ENCODE measurements around the gene GMNC.

GMNC gene

GRCh38 chr3:190863119-190863465 lies 598 bp upstream of the GMNC start:
- no peaks in the 10 kb centered on the region for H4K20me1 ChIP-seq (ENCODE audit: insufficient read depth)
- H2AFZ ChIP-seq (ENCODE audit: low read depth): peak overlapping the region; percentile 87
- H3K4me3 ChIP-seq (IDR thresholded peaks at IDR 0.05; ENCODE audit: insufficient read depth, low read depth, low read length): no peak overlapping the region
- TF ChIP-seq, protein P1, sequence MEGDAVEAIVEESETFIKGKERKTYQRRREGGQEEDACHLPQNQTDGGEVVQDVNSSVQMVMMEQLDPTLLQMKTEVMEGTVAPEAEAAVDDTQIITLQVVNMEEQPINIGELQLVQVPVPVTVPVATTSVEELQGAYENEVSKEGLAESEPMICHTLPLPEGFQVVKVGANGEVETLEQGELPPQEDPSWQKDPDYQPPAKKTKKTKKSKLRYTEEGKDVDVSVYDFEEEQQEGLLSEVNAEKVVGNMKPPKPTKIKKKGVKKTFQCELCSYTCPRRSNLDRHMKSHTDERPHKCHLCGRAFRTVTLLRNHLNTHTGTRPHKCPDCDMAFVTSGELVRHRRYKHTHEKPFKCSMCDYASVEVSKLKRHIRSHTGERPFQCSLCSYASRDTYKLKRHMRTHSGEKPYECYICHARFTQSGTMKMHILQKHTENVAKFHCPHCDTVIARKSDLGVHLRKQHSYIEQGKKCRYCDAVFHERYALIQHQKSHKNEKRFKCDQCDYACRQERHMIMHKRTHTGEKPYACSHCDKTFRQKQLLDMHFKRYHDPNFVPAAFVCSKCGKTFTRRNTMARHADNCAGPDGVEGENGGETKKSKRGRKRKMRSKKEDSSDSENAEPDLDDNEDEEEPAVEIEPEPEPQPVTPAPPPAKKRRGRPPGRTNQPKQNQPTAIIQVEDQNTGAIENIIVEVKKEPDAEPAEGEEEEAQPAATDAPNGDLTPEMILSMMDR (conservative IDR thresholded peaks at IDR 0.05; ENCODE audit: low read depth, low read length): no peak
- peak overlapping the region; percentile 57 for H3K4me2 ChIP-seq
- no peaks in the 10 kb centered on the region for H3K79me2 ChIP-seq (ENCODE audit: insufficient read depth, low read depth)
- no peaks in the 10 kb centered on the region for H3K36me3 ChIP-seq (ENCODE audit: insufficient read depth)
- no peaks in the 10 kb centered on the region for H3K27me3 ChIP-seq (ENCODE audit: insufficient read depth, low read depth)
- peaks cover 5% of the 10 kb centered on the region for H3K4me1 ChIP-seq (ENCODE audit: low read depth, poor library complexity, severe bottlenecking)
- H3K27ac ChIP-seq: no peak overlapping the region
- H3K9ac ChIP-seq: peak overlapping the region; percentile 60

DNA sequence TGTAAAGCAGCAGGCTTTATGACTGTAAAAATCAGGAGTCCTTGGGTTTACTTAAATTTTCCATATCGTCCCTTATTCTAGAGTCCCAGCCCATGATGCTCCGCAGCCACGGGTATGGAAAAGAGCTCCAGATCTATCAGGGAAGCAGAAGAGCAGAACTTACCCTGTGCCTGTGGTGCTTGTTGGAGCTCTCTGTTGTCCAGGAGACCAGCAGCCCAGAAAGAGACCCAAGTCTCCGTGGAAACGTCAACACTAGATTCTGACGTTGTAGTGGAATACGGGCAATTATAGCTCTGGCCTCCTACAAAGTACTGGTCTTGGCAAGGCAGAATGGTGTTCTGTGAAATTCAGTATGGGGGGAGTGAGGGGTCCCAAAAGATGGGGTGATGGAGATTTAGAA lies 2.0 kb downstream of the GMNC start:
- no peak overlapping the region for H3K9ac ChIP-seq
- no peak overlapping the region for H3K4me2 ChIP-seq
- no peak overlapping the region for H3K27ac ChIP-seq
- H3K4me3 ChIP-seq (IDR thresholded peaks at IDR 0.05; ENCODE audit: insufficient read depth, low read depth, low read length): no peak overlapping the region
- H4K20me1 ChIP-seq (ENCODE audit: insufficient read depth): no peaks in the 10 kb centered on the region
- TF ChIP-seq, protein P1 (conservative IDR thresholded peaks at IDR 0.05; ENCODE audit: low read depth, low read length): no peak
- no peaks in the 10 kb centered on the region for H3K79me2 ChIP-seq (ENCODE audit: insufficient read depth, low read depth)
- no peaks in the 10 kb centered on the region for H3K36me3 ChIP-seq (ENCODE audit: insufficient read depth)
- peaks cover 5% of the 10 kb centered on the region for H3K4me1 ChIP-seq (ENCODE audit: low read depth, poor library complexity, severe bottlenecking)
- H3K27me3 ChIP-seq (ENCODE audit: insufficient read depth, low read depth): no peaks in the 10 kb centered on the region
- H2AFZ ChIP-seq (ENCODE audit: low read depth): no peak overlapping the region

DNA sequence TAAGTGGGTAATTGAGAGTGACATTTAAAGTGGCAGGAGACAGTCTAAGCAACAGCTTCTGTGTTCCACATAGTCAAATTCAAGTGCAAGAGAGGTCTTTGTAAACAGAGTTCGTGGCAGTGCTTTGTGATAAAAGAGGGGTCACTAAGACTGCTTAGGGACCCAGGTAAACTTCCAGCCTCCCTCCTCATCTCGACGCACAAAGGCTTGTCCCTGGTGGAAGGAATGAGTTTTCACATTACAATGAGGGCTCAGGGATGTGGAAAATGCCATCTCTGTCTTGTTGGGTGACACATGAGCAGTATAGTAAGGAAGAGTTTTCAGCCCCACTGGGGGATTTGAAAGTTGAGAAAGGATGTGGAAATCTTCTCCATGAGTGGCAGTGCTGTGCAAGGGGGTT lies 7.3 kb downstream of the GMNC start:
- TF ChIP-seq, protein P1 (conservative IDR thresholded peaks at IDR 0.05; ENCODE audit: low read depth, low read length): no peak

GRCh38 chr3:190854062-190854461 lies 8.4 kb downstream of the GMNC start:
- Histone ChIP-seq H3K4me1 (ENCODE audit: low read depth, poor library complexity, severe bottlenecking) (no peaks in the 10 kb centered on the region), H3K79me2 (ENCODE audit: insufficient read depth, low read depth) (no peaks in the 10 kb centered on the region), H3K4me2 (no peak overlapping the region), H3K36me3 (ENCODE audit: insufficient read depth) (no peaks in the 10 kb centered on the region), H3K4me3 (IDR thresholded peaks at IDR 0.05; ENCODE audit: insufficient read depth, low read depth, low read length) (no peak overlapping the region), H3K9ac (no peak overlapping the region), H3K27me3 (ENCODE audit: insufficient read depth, low read depth) (no peaks in the 10 kb centered on the region), H4K20me1 (ENCODE audit: insufficient read depth) (no peaks in the 10 kb centered on the region), H3K27ac (no peak overlapping the region), H2AFZ (ENCODE audit: low read depth) (no peak overlapping the region)
- TF ChIP-seq, protein P1 (conservative IDR thresholded peaks at IDR 0.05; ENCODE audit: low read depth, low read length): no peak

More for the DNA sequence above, 7.3 kb downstream of the GMNC start:
- H3K4me1 ChIP-seq (ENCODE audit: low read depth, poor library complexity, severe bottlenecking): no peaks in the 10 kb centered on the region
- H3K4me3 ChIP-seq (IDR thresholded peaks at IDR 0.05; ENCODE audit: insufficient read depth, low read depth, low read length): no peak overlapping the region
- H3K27me3 ChIP-seq (ENCODE audit: insufficient read depth, low read depth): no peaks in the 10 kb centered on the region
- no peaks in the 10 kb centered on the region for H3K79me2 ChIP-seq (ENCODE audit: insufficient read depth, low read depth)
- H2AFZ ChIP-seq (ENCODE audit: low read depth): no peak overlapping the region
- H3K27ac ChIP-seq: no peak overlapping the region
- no peak overlapping the region for H3K4me2 ChIP-seq
- no peak overlapping the region for H3K9ac ChIP-seq
- H3K36me3 ChIP-seq (ENCODE audit: insufficient read depth): no peaks in the 10 kb centered on the region
- H4K20me1 ChIP-seq (ENCODE audit: insufficient read depth): no peaks in the 10 kb centered on the region
